Ovary (tissue), 3 donors: ENCODE data around the gene SLIT3.

Experiments used
- EP300 ChIP-seq: sonication (generic); formaldehyde crosslinking; IDR thresholded peaks from one replicate; pipeline ENCODE4 v1.6.1; 2017; ENCODE audit warnings: antibody characterized with exemption
- POLR2A ChIP-seq: fragments of 450-650 bp; IDR thresholded peaks from one replicate; pipeline ENCODE4 v1.6.1; 2017; ENCODE audit warnings: antibody characterized with exemption, mild to moderate bottlenecking, moderate library complexity
- TF ChIP-seq, protein P1 (sequence below), 3 donors: fragments of 450-650 bp in 2 of 3; fragments of 200-600 bp in 1 of 3; IDR thresholded peaks; one replicate each; pipeline versions ENCODE4 v1.5.1 to v1.8.0; 2016 to 2022; ENCODE audit warnings: antibody characterized with exemption in 3 of 3, mild to moderate bottlenecking in 1 of 3
- donor health status: DM: no; HTN: no; CAD: no.

DNA sequence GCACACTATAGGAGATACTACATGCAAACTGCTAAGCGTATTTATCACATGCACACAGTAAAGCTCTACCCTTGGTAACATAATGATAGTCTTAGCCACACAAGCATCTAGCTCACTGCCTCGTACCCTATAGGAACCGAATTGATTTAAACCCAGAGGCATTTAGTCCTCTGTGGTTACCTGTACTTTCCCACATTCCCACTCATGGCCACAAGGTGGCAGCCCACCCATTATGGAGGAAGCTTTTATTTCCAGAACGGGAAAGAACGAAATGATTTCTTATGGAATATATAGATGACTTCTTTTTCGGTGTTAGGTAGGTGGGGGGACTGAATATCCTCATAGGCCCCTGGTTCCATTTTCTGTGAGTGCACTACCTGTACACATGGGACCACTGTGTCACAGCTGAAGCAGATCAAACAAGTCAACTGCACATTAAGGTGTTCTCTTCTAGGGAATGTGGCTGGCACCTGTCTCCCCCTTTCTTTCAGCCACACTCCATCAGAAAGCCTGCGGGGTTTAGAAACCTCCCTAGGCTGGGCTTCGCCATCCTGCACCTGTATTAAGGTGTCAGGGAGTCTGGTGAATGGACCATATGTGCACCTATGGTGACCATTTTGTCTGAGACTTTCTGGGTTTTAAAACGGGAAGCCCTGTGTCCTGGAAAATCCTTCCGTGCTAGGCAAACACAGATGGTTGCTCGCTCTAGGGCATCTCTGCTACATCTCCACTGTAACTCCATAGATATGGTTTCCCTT is 313.2 kb downstream of the SLIT3 start:
- TF ChIP-seq, protein P1, sequence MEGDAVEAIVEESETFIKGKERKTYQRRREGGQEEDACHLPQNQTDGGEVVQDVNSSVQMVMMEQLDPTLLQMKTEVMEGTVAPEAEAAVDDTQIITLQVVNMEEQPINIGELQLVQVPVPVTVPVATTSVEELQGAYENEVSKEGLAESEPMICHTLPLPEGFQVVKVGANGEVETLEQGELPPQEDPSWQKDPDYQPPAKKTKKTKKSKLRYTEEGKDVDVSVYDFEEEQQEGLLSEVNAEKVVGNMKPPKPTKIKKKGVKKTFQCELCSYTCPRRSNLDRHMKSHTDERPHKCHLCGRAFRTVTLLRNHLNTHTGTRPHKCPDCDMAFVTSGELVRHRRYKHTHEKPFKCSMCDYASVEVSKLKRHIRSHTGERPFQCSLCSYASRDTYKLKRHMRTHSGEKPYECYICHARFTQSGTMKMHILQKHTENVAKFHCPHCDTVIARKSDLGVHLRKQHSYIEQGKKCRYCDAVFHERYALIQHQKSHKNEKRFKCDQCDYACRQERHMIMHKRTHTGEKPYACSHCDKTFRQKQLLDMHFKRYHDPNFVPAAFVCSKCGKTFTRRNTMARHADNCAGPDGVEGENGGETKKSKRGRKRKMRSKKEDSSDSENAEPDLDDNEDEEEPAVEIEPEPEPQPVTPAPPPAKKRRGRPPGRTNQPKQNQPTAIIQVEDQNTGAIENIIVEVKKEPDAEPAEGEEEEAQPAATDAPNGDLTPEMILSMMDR (IDR thresholded peaks at IDR 0.05): peak; percentile 70 to 85 (median 75)
- no peak for TF ChIP-seq POLR2A
- TF ChIP-seq EP300: no peak
